Endothelial cell of umbilical vein (primary cell): ENCODE results near the gene PEX16. TPM values are rescaled to one million over a fixed set of nuclear protein-coding genes. Genes with fewer than 3 reads are reported as not detected.

ENCODE experiments used
- BruUV-seq: library from RNA; stranded (reverse); fragments of 400-500 nt; replicated peaks from 2 replicates; lab custom pipeline; 2021; lab: Mats Ljungman, UMichigan
- CTCF ChIA-PET: fragments of 300-600, 350-600 bp; sonication (Branson Sonifier 250); formaldehyde crosslinking; loops from one replicate; lab custom pipeline; 2021; ENCODE audit warnings: antibody characterized with exemption, inconsistent platforms; lab: Charles Lee
- POLR2A ChIA-PET: fragments of 300-600, 350-600 bp; sonication (Branson Sonifier 250); formaldehyde crosslinking; loops from one replicate; lab custom pipeline; 2021; ENCODE audit warnings: antibody characterized with exemption, inconsistent platforms; lab: Charles Lee
- DNase-seq: peaks from one replicate; pipeline ENCODE4 v3.0.0-alpha.2; 2011; ENCODE audit warnings: low read depth, low spot score
- FAIRE-seq: peaks from 2 replicates; lab custom pipeline; 2011; peaks lifted over from hg19 to GRCh38; lab: Jason Lieb, UNC
- H2AFZ ChIP-seq: 2 replicates; pipeline ENCODE4 v1.6.0; 2012; ENCODE audit warnings: low read depth, low read length, control low read depth, inconsistent platforms
- H3K27ac ChIP-seq: 2 replicates; pipeline ENCODE4 v1.5.1; 2011; ENCODE audit warnings: low read depth, mild to moderate bottlenecking, control low read depth, low read length, moderate library complexity; ENCODE audit not compliant: insufficient read depth
- H3K27me3 ChIP-seq, 2 experiments: 2 replicates each; pipeline versions ENCODE4 v1.6.0 to v1.6.1; 2011; ENCODE audit warnings: low read length in 2 of 2, mixed read lengths in 1 of 2; ENCODE audit not compliant: control insufficient read depth in 2 of 2, insufficient read depth in 2 of 2
- H3K36me3 ChIP-seq, 2 experiments: 2 replicates in 1 of 2; 3 replicates in 1 of 2; pipeline ENCODE4 v1.5.1; 2011; ENCODE audit warnings: low read length in 2 of 2, mild to moderate bottlenecking in 1 of 2, moderate library complexity in 1 of 2; ENCODE audit not compliant: control insufficient read depth in 2 of 2, insufficient read depth in 2 of 2; ENCODE audit errors: extremely low read depth in 1 of 2
- H3K4me1 ChIP-seq: 3 replicates; pipeline ENCODE4 v1.5.1; 2011; ENCODE audit warnings: mild to moderate bottlenecking, low read length; ENCODE audit not compliant: control insufficient read depth, insufficient read depth; ENCODE audit errors: extremely low read depth
- H3K4me2 ChIP-seq: 2 replicates; pipeline ENCODE4 v1.6.1; 2011; ENCODE audit warnings: low read length, control low read depth, mixed read lengths; ENCODE audit not compliant: insufficient read depth
- H3K4me3 ChIP-seq, 3 experiments: fragments of 200-600 bp in 1 of 3; sonication (generic), shearing (Covaris generic) in 1 of 3; replicated peaks in 1 of 3; 2 replicates each; pipeline ENCODE4 v1.5.1; 2011 to 2016; ENCODE audit warnings: control low read depth in 3 of 3, low read length in 3 of 3, mild to moderate bottlenecking in 2 of 3, inconsistent platforms in 1 of 3, low read depth in 1 of 3, moderate library complexity in 1 of 3; ENCODE audit not compliant: insufficient read depth in 1 of 3
- H3K79me2 ChIP-seq: 2 replicates; pipeline ENCODE4 v1.6.0; 2012; ENCODE audit warnings: low read length, inconsistent platforms; ENCODE audit not compliant: control insufficient read depth, insufficient read depth
- H3K9ac ChIP-seq: replicated peaks from 2 replicates; pipeline ENCODE3; 2011; ENCODE audit warnings: low read length, control low read depth; ENCODE audit not compliant: insufficient read depth; ENCODE audit errors: extremely low read depth
- H3K9me1 ChIP-seq: replicated peaks from 3 replicates; pipeline ENCODE4 v1.6.0; 2011; ENCODE audit warnings: mild to moderate bottlenecking, low read length; ENCODE audit not compliant: control insufficient read depth, insufficient read depth; ENCODE audit errors: extremely low read depth
- H3K9me3 ChIP-seq: replicated peaks from 2 replicates; pipeline ENCODE4 v1.5.1; 2012; ENCODE audit warnings: low read length, inconsistent platforms; ENCODE audit not compliant: control insufficient read depth, insufficient read depth
- H4K20me1 ChIP-seq: replicated peaks from 2 replicates; pipeline ENCODE3; 2011; ENCODE audit warnings: mild to moderate bottlenecking, low read length; ENCODE audit not compliant: control insufficient read depth, insufficient read depth; ENCODE audit errors: extremely low read depth
- CTCF ChIP-seq, 2 donors: IDR thresholded peaks; 1 replicate in 1 of 2; 2 replicates in 1 of 2; pipeline ENCODE4 v1.5.1; 2011; ENCODE audit warnings: low read length in 2 of 2, mild to moderate bottlenecking in 2 of 2, moderate library complexity in 2 of 2, control low read depth in 1 of 2, inconsistent platforms in 1 of 2, low read depth in 1 of 2; ENCODE audit not compliant: insufficient read depth in 1 of 2; ENCODE audit errors: extremely low read depth in 1 of 2
- EZH2 ChIP-seq: IDR thresholded peaks from 2 replicates; pipeline ENCODE4 v1.6.1; 2012; ENCODE audit warnings: borderline replicate concordance, low read depth, mild to moderate bottlenecking, moderate library complexity, low read length, inconsistent platforms; ENCODE audit not compliant: severe bottlenecking
- FOS ChIP-seq: IDR thresholded peaks from 2 replicates; pipeline ENCODE4 v1.6.1; 2011; ENCODE audit warnings: mild to moderate bottlenecking, low read length, moderate library complexity, borderline replicate concordance; ENCODE audit not compliant: insufficient read depth
- GATA2 ChIP-seq: IDR thresholded peaks from 2 replicates; pipeline ENCODE4 v1.7.0; 2011; ENCODE audit warnings: low read depth, mild to moderate bottlenecking, moderate library complexity, mixed read lengths, low read length; ENCODE audit not compliant: insufficient read length, insufficient read depth
- JUN ChIP-seq: IDR thresholded peaks from 2 replicates; pipeline ENCODE4 v1.6.1; 2011; ENCODE audit warnings: borderline replicate concordance, low read depth; ENCODE audit not compliant: insufficient read length, insufficient read depth
- MAX ChIP-seq: IDR thresholded peaks from 2 replicates; pipeline ENCODE4 v1.6.1; 2011; ENCODE audit not compliant: insufficient read depth, insufficient read length
- MYC ChIP-seq: IDR thresholded peaks from one replicate; pipeline ENCODE4 v1.6.1; 2011; ENCODE audit warnings: mild to moderate bottlenecking, low read depth, low read length
- POLR2A ChIP-seq: IDR thresholded peaks from 2 replicates; pipeline ENCODE4 v1.6.1; 2012; ENCODE audit warnings: low read depth, mild to moderate bottlenecking, control low read depth, low read length
- POLR2AphosphoS5 ChIP-seq: IDR thresholded peaks from 2 replicates; pipeline ENCODE4 v1.6.1; 2012; ENCODE audit warnings: low read depth, mild to moderate bottlenecking, control low read depth, low read length, moderate library complexity; ENCODE audit not compliant: insufficient read depth
- dilution Hi-C: fragments of 300-500 bp; cut with MboI; formaldehyde crosslinking; loops from one replicate; pipeline ENCODE4 v1.15.0; 2019; ENCODE audit warnings: low sequenced_read_pairs; ENCODE audit not compliant: extremely low pct_ligation_motif_present
- intact Hi-C: fragments of 100-400 bp; cut with micrococcal nuclease; formaldehyde crosslinking; loops from one replicate; pipeline ENCODE4 v1.10.0; 2022
- polyA plus RNA-seq, 4 experiments: library from polyadenylated mRNA; depleted of rRNA in 3 of 4; stranded (reverse) in 3 of 4; unstranded in 1 of 4; fragments of >200 nt; gene quantifications; 2 replicates each; pipeline versions ENCODE4 v1.2.1 to v1.2.3, GENCODE V29; 2011 to 2012; ENCODE audit warnings: missing spikeins in 1 of 4
- total RNA-seq: library from RNA; stranded (reverse); gene quantifications from 2 replicates; pipeline ENCODE4 v1.2.3, GENCODE V29; 2021

The PEX16 gene
- total and polyA plus RNA-seq, 2 donors (not counting 3 experiments of a cell fraction or from before 2014, with no cell fraction given): 27.4 to 32.2 TPM

- Histone ChIP-seq H3K4me1 (no peaks in the 10 kb centered on the region), H3K36me3 (peaks cover 0 to 2% of the 10 kb centered on the region in 2 experiments), H3K4me3 (no peak overlapping the region), H4K20me1 (no peaks in the 10 kb centered on the region), H3K4me2 (no peak overlapping the region), H3K79me2 (no peaks in the 10 kb centered on the region), H3K9ac (no peak overlapping the region), H3K9me3 (no peaks in the 10 kb centered on the region), H3K27ac (no peak overlapping the region), H2AFZ (no peak overlapping the region), H3K27me3 (peaks cover 10 to 25% of the 10 kb centered on the region in 2 experiments), H3K9me1 (no peaks in the 10 kb centered on the region)
- no peak for FAIRE-seq
- DNase-seq: no peak
- intact Hi-C loops (no loop called here), dilution Hi-C loops (no loop called here)
- POLR2A ChIA-PET: no interaction called here
- TF ChIP-seq GATA2: no peak
- TF ChIP-seq POLR2AphosphoS5: no peak
- TF ChIP-seq CTCF (IDR thresholded peaks at IDR 0.05; ENCODE audit: extremely low read depth in 1 of 2, insufficient read depth in 1 of 2, low read depth in 1 of 2, low read length in 2 of 2): no peak
- TF ChIP-seq EZH2: no peak
- no peak for TF ChIP-seq POLR2A
- TF ChIP-seq MAX: no peak
- TF ChIP-seq MYC: no peak
- no peak for TF ChIP-seq FOS
- no peak for TF ChIP-seq JUN
- no TSS peak for BruUV-seq
- CTCF ChIA-PET: interaction anchor here (0.6 to 2.6 kb wide), 2 partner anchors 39 to 80 kb away, joined by 3 to 8 read pairs; no protein-coding TSS in a partner anchor
These were observed 9.1 kb upstream of the PEX16 start for GRCh38 chr11:45926536-45927331.
